Activated CD8-positive, alpha-beta memory T cell treated with anti-CD3 and anti-CD28 coated beads for 4 hours (primary cell): ENCODE results near the gene MYO5B.

ENCODE experiments used
- DNase-seq, 2 donors: peaks; one replicate each; pipeline ENCODE4 v3.0.0-alpha.2; 2020; ENCODE audit warnings: low read depth in 2 of 2

The MYO5B gene

GRCh38 chr18:50151926-50152325 lies 43.0 kb downstream of the MYO5B start:
- DNase-seq: no peak

GRCh38 chr18:50144540-50144939 lies 50.4 kb downstream of the MYO5B start:
- DNase-seq: no peak

- DNase-seq: no peak
Measured at GRCh38 chr18:50143886-50144285, 51.1 kb downstream of the MYO5B start.

GRCh38 chr18:50143294-50143693 lies 51.7 kb downstream of the MYO5B start:
- DNase-seq: no peak

- DNase-seq: no peak
Measured at GRCh38 chr18:50142441-50143120, 52.4 kb downstream of the MYO5B start.

GRCh38 chr18:50138181-50139064 lies 56.5 kb downstream of the MYO5B start:
- DNase-seq: no peak

- DNase-seq: no peak
Measured at GRCh38 chr18:50135903-50136302, 59.0 kb downstream of the MYO5B start.

GRCh38 chr18:50133526-50133925 lies 61.4 kb downstream of the MYO5B start:
- no peak for DNase-seq

GRCh38 chr18:50131591-50131990 lies 63.4 kb downstream of the MYO5B start:
- no peak for DNase-seq

GRCh38 chr18:50128506-50129271 lies 66.3 kb downstream of the MYO5B start:
- DNase-seq: no peak

GRCh38 chr18:50127516-50128210 lies 67.3 kb downstream of the MYO5B start:
- no peak for DNase-seq

GRCh38 chr18:50126471-50126870 lies 68.5 kb downstream of the MYO5B start:
- DNase-seq: no peak

GRCh38 chr18:50125456-50125855 lies 69.5 kb downstream of the MYO5B start:
- no peak for DNase-seq

- no peak for DNase-seq
Measured at GRCh38 chr18:50119296-50119695, 75.7 kb downstream of the MYO5B start.

- no peak for DNase-seq
Measured at GRCh38 chr18:50117863-50118262, 77.1 kb downstream of the MYO5B start.

- DNase-seq: no peak
Measured at GRCh38 chr18:50115095-50115494, 79.9 kb downstream of the MYO5B start.

GRCh38 chr18:50114448-50114847 lies 80.5 kb downstream of the MYO5B start:
- no peak for DNase-seq

GRCh38 chr18:50113726-50114125 lies 81.2 kb downstream of the MYO5B start:
- no peak for DNase-seq

GRCh38 chr18:50111398-50111797 lies 83.5 kb downstream of the MYO5B start:
- no peak for DNase-seq

GRCh38 chr18:50107468-50107977 lies 87.4 kb downstream of the MYO5B start:
- no peak for DNase-seq

- DNase-seq: no peak
Measured at GRCh38 chr18:50105027-50105426, 89.9 kb downstream of the MYO5B start.

- DNase-seq: no peak
Measured at GRCh38 chr18:50104421-50104820, 90.5 kb downstream of the MYO5B start.
